SK-N-SH (cell line): Measurements from ENCODE around the gene TUBB2B. TPM values are rescaled to one million over a fixed set of nuclear protein-coding genes. Genes with fewer than 3 reads are reported as not detected.

ENCODE experiments used
- CTCF ChIA-PET: fragments of 300-600, 350-600 bp; formaldehyde crosslinking; extraction: SDS; loops from one replicate; lab custom pipeline; 2021; lab: Yijun Ruan, JAX
- POLR2A ChIA-PET: fragments of 350-600 bp; sonication (Branson Sonifier 250); formaldehyde crosslinking; extraction: SDS; loops from one replicate; lab custom pipeline; 2020; ENCODE audit warnings: antibody characterized with exemption, inconsistent platforms; lab: Yijun Ruan, JAX
- DNase-seq: peaks from one replicate; pipeline ENCODE4 v3.0.0; 2012
- H2AFZ ChIP-seq: fragments of 200-600 bp; sonication (generic); 2 replicates; pipeline ENCODE4 v1.8.1; 2016; ENCODE audit warnings: antibody characterized with exemption, mild to moderate bottlenecking, low read depth
- H3F3A ChIP-seq: fragments of 200-600 bp; sonication (generic); replicated peaks from 2 replicates; pipeline ENCODE3; 2016; ENCODE audit warnings: antibody characterized with exemption, mild to moderate bottlenecking; ENCODE audit not compliant: insufficient read depth
- H3K27ac ChIP-seq, 2 experiments: fragments of 200-500 bp in 1 of 2; fragments of 200-600 bp in 1 of 2; sonication (Bioruptor generic) in 1 of 2; sonication (generic), shearing (Covaris generic) in 1 of 2; 2 replicates each; pipeline versions ENCODE4 v1.5.1 to v1.6.1; 2014 to 2016; ENCODE audit warnings: low read depth in 2 of 2, inconsistent platforms in 1 of 2, low read length in 1 of 2, mild to moderate bottlenecking in 1 of 2, mixed read lengths in 1 of 2
- H3K27me3 ChIP-seq: fragments of 200-600 bp; sonication (generic), shearing (Covaris generic); 2 replicates; pipeline ENCODE4 v1.6.1; 2016; ENCODE audit warnings: mixed run types; ENCODE audit not compliant: insufficient read depth
- H3K36me3 ChIP-seq, 2 experiments: fragments of 200-500 bp in 1 of 2; fragments of 200-600 bp in 1 of 2; sonication (Bioruptor generic) in 1 of 2; sonication (generic) in 1 of 2; replicated peaks in 1 of 2; 2 replicates each; pipeline versions ENCODE3 to v1.5.1; 2014 to 2016; ENCODE audit warnings: low read length in 1 of 2, mild to moderate bottlenecking in 1 of 2; ENCODE audit not compliant: insufficient read depth in 2 of 2, control insufficient read depth in 1 of 2
- H3K4me1 ChIP-seq, 2 experiments: fragments of 200-500 bp in 1 of 2; fragments of 200-600 bp in 1 of 2; sonication (Bioruptor generic) in 1 of 2; sonication (generic), shearing (Covaris generic) in 1 of 2; 2 replicates each; pipeline versions ENCODE4 v1.5.1 to v1.6.1; 2014 to 2016; ENCODE audit warnings: low read depth in 1 of 2, low read length in 1 of 2, mixed run types in 1 of 2; ENCODE audit not compliant: insufficient read depth in 2 of 2, control insufficient read depth in 1 of 2
- H3K4me2 ChIP-seq: fragments of 200-600 bp; sonication (generic), shearing (Covaris generic); 2 replicates; pipeline ENCODE4 v1.6.1; 2017; ENCODE audit warnings: mixed run types
- H3K4me3 ChIP-seq, 2 experiments: fragments of 200-500 bp in 1 of 2; fragments of 200-600 bp in 1 of 2; sonication (Bioruptor generic) in 1 of 2; sonication (generic), shearing (Covaris generic) in 1 of 2; 2 replicates each; pipeline versions ENCODE4 v1.5.1 to v1.8.1; 2014 to 2016; ENCODE audit warnings: low read depth in 2 of 2, inconsistent platforms in 1 of 2, low read length in 1 of 2, mild to moderate bottlenecking in 1 of 2, mixed read lengths in 1 of 2, moderate library complexity in 1 of 2
- H3K79me2 ChIP-seq: fragments of 200-600 bp; sonication (generic); 2 replicates; pipeline ENCODE4 v1.8.1; 2017; ENCODE audit warnings: mild to moderate bottlenecking; ENCODE audit not compliant: insufficient read depth
- H3K9ac ChIP-seq: fragments of 200-600 bp; sonication (generic); 2 replicates; pipeline ENCODE4 v1.6.1; 2017; ENCODE audit warnings: mixed run types
- H3K9me2 ChIP-seq: fragments of 200-600 bp; sonication (generic); 2 replicates; pipeline ENCODE4 v1.6.1; 2017; ENCODE audit warnings: mixed run types
- H3K9me3 ChIP-seq: fragments of 200-600 bp; sonication (generic); 2 replicates; pipeline ENCODE4 v1.6.1; 2017; ENCODE audit warnings: mixed run types, mild to moderate bottlenecking, moderate library complexity
- H4K20me1 ChIP-seq: fragments of 200-600 bp; sonication (generic); 2 replicates; pipeline ENCODE4 v1.6.1; 2017; ENCODE audit warnings: mild to moderate bottlenecking, mixed run types; ENCODE audit not compliant: insufficient read depth
- CHD2 ChIP-seq: fragments of 150-350 bp; IDR thresholded peaks from 2 replicates; pipeline ENCODE4 v1.6.1; 2018; ENCODE audit warnings: low read length; ENCODE audit not compliant: partially characterized antibody
- ELF1 ChIP-seq: IDR thresholded peaks from 2 replicates; pipeline ENCODE4 v1.4.0; 2012
- EZH2phosphoT487 ChIP-seq: fragments of 200-600 bp; sonication (generic); IDR thresholded peaks from 2 replicates; pipeline ENCODE4 v1.6.1; 2017; ENCODE audit warnings: low read depth, mixed run types, mild to moderate bottlenecking, antibody characterized with exemption, moderate library complexity, borderline replicate concordance
- FOSL2 ChIP-seq: IDR thresholded peaks from 2 replicates; pipeline ENCODE4 v1.4.0; 2012; ENCODE audit warnings: low read depth, mild to moderate bottlenecking, moderate library complexity, borderline replicate concordance
- FOXJ3 ChIP-seq: sonication (generic); formaldehyde crosslinking; IDR thresholded peaks from 2 replicates; pipeline ENCODE4 v1.5.1; 2020; ENCODE audit warnings: mild to moderate bottlenecking, missing genetic modification reagents
- FOXM1 ChIP-seq: IDR thresholded peaks from 2 replicates; pipeline ENCODE4 v1.4.0; 2012; ENCODE audit warnings: low read depth, mild to moderate bottlenecking
- GABPA ChIP-seq: IDR thresholded peaks from 2 replicates; pipeline ENCODE4 v1.4.0; 2012; ENCODE audit warnings: low read depth, mild to moderate bottlenecking
- POLR2AphosphoS5 ChIP-seq: IDR thresholded peaks from 2 replicates; pipeline ENCODE4 v1.6.1; 2012; ENCODE audit warnings: low read depth, low read length
- RCOR1 ChIP-seq: fragments of 150-350 bp; IDR thresholded peaks from 2 replicates; pipeline ENCODE4 v1.6.1; 2017; ENCODE audit warnings: antibody characterized with exemption, low read length
- RFX5 ChIP-seq: IDR thresholded peaks from 2 replicates; pipeline ENCODE4 v1.6.1; 2012; ENCODE audit warnings: mild to moderate bottlenecking, improper control_type of control experiment, low read length
- SIN3A ChIP-seq: IDR thresholded peaks from 2 replicates; pipeline ENCODE4 v1.6.1; 2012; ENCODE audit warnings: low read depth, mild to moderate bottlenecking, low read length, moderate library complexity, borderline replicate concordance
- TCF12 ChIP-seq: IDR thresholded peaks from 2 replicates; pipeline ENCODE4 v1.4.0; 2012
- TEAD4 ChIP-seq: IDR thresholded peaks from 2 replicates; pipeline ENCODE4 v1.4.0; 2012; ENCODE audit warnings: mild to moderate bottlenecking, borderline replicate concordance; ENCODE audit not compliant: insufficient read depth
- YY1 ChIP-seq: IDR thresholded peaks from 2 replicates; pipeline ENCODE4 v1.4.0; 2012; ENCODE audit warnings: low read depth, mild to moderate bottlenecking
- WGBS: methylation state at CpG from one replicate; pipeline ENCODE4 v1.1.6; 2017; ENCODE audit warnings: low lambda C conversion rate; 5-methylcytosine and 5-hydroxymethylcytosine counted together
- polyA plus RNA-seq, 3 experiments: library from polyadenylated mRNA; depleted of rRNA; stranded (reverse); fragments of >200 nt; gene quantifications; 2 replicates each; pipeline ENCODE4 v1.2.3, GENCODE V29; 2012
- TF ChIP-seq, protein P1 (sequence below): IDR thresholded peaks from 2 replicates; pipeline ENCODE4; 2012
- TF ChIP-seq, protein P2 (sequence below): IDR thresholded peaks from 2 replicates; pipeline ENCODE4 v1.4.0; 2012; ENCODE audit warnings: low read depth, borderline replicate concordance
- TF ChIP-seq, protein P3 (sequence below): fragments of 150-350 bp; IDR thresholded peaks from 2 replicates; pipeline ENCODE4 v1.6.1; 2017; ENCODE audit warnings: antibody characterized with exemption, low read length, low read depth, borderline replicate concordance
- TF ChIP-seq, protein P4 (sequence below): fragments of 200-600 bp; sonication (generic); IDR thresholded peaks from 2 replicates; pipeline ENCODE4 v1.6.1; 2017; ENCODE audit warnings: antibody characterized with exemption, mild to moderate bottlenecking, moderate library complexity
- TF ChIP-seq, protein P5 (sequence below): IDR thresholded peaks from 2 replicates; pipeline ENCODE4 v1.4.0; 2012; ENCODE audit warnings: low read depth, borderline replicate concordance
- TF ChIP-seq, protein P6 (sequence below): fragments of 150-350 bp; IDR thresholded peaks from 2 replicates; pipeline ENCODE4 v1.6.1; 2016; ENCODE audit warnings: mild to moderate bottlenecking, low read depth, low read length

The TUBB2B gene
- polyA plus RNA-seq, 1 of the 3 experiments (the other 2 are of a cell fraction), result 162 TPM

DNA sequence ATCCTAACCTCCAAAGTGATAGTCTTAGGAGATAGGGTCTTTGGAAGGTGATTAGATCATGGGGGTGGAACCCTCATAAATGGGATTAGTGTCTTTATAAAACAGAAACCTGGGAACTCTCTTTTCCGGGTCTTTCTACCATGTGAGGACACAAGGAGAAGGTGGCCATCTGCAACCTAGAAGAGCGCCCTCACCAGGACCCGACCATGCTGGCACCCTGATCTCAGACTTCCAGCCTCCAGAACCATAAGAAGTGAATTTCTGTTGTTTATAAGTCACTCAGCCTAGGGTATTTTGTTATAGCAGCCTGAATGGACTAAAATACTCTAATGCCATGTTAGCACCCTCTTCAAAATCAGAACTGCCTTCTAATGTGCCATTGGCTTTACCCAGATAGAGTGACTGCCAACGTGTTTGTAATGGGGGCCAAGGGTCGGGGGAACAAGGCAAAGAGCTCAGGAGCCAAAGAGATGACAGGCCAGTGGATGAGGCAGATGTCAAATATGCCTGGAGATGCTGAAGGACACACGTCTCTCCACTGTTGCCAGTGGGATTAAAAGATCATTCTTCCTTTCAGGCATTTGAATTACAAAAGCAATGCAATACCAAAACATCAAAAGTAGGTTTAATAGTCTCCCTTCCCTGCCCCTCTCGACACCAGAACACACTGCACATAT is 21.0 kb downstream of the TUBB2B start:
- Histone ChIP-seq H4K20me1 (no peaks in the 10 kb centered on the region), H3K27ac (no peak overlapping the region), H3K36me3 (no peaks in the 10 kb centered on the region), H3K4me1 (peaks cover 12 to 25% of the 10 kb centered on the region in 2 experiments; a peak in 3 of 4 replicates), H3K79me2 (no peaks in the 10 kb centered on the region), H3F3A (peaks cover 19% of the 10 kb centered on the region), H3K27me3 (no peaks in the 10 kb centered on the region), H3K9ac (no peak overlapping the region), H3K4me3 (no peak overlapping the region), H3K4me2 (no peak overlapping the region), H3K9me3 (no peaks in the 10 kb centered on the region), H2AFZ (no peak overlapping the region), H3K9me2 (no peaks in the 10 kb centered on the region)
- WGBS, result 89% methylated on average over 7 of the region's 7 CpGs
- TF ChIP-seq GABPA, result no peak
- no peak for TF ChIP-seq ELF1
- TF ChIP-seq EZH2phosphoT487, result no peak
- no peak for TF ChIP-seq FOXJ3 (CRISPR knock-in tag)
- no peak for TF ChIP-seq YY1
- TF ChIP-seq, protein P1, sequence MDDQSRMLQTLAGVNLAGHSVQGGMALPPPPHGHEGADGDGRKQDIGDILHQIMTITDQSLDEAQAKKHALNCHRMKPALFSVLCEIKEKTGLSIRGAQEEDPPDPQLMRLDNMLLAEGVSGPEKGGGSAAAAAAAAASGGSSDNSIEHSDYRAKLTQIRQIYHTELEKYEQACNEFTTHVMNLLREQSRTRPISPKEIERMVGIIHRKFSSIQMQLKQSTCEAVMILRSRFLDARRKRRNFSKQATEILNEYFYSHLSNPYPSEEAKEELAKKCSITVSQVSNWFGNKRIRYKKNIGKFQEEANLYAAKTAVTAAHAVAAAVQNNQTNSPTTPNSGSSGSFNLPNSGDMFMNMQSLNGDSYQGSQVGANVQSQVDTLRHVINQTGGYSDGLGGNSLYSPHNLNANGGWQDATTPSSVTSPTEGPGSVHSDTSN, result no peak
- TF ChIP-seq, protein P2, sequence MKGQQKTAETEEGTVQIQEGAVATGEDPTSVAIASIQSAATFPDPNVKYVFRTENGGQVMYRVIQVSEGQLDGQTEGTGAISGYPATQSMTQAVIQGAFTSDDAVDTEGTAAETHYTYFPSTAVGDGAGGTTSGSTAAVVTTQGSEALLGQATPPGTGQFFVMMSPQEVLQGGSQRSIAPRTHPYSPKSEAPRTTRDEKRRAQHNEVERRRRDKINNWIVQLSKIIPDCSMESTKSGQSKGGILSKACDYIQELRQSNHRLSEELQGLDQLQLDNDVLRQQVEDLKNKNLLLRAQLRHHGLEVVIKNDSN, result no peak
- no peak for TF ChIP-seq CHD2
- TF ChIP-seq FOSL2, result no peak
- TF ChIP-seq, protein P3, sequence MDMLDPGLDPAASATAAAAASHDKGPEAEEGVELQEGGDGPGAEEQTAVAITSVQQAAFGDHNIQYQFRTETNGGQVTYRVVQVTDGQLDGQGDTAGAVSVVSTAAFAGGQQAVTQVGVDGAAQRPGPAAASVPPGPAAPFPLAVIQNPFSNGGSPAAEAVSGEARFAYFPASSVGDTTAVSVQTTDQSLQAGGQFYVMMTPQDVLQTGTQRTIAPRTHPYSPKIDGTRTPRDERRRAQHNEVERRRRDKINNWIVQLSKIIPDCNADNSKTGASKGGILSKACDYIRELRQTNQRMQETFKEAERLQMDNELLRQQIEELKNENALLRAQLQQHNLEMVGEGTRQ, result no peak
- no peak for TF ChIP-seq POLR2AphosphoS5
- no peak for TF ChIP-seq TEAD4
- TF ChIP-seq SIN3A, result no peak
- TF ChIP-seq, protein P4, sequence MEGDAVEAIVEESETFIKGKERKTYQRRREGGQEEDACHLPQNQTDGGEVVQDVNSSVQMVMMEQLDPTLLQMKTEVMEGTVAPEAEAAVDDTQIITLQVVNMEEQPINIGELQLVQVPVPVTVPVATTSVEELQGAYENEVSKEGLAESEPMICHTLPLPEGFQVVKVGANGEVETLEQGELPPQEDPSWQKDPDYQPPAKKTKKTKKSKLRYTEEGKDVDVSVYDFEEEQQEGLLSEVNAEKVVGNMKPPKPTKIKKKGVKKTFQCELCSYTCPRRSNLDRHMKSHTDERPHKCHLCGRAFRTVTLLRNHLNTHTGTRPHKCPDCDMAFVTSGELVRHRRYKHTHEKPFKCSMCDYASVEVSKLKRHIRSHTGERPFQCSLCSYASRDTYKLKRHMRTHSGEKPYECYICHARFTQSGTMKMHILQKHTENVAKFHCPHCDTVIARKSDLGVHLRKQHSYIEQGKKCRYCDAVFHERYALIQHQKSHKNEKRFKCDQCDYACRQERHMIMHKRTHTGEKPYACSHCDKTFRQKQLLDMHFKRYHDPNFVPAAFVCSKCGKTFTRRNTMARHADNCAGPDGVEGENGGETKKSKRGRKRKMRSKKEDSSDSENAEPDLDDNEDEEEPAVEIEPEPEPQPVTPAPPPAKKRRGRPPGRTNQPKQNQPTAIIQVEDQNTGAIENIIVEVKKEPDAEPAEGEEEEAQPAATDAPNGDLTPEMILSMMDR, result no peak; the same call in 1 of the 2 replicates
- TF ChIP-seq TCF12, result no peak
- no peak for TF ChIP-seq RFX5
- TF ChIP-seq FOXM1, result no peak
- no peak for TF ChIP-seq RCOR1
- TF ChIP-seq, protein P5, sequence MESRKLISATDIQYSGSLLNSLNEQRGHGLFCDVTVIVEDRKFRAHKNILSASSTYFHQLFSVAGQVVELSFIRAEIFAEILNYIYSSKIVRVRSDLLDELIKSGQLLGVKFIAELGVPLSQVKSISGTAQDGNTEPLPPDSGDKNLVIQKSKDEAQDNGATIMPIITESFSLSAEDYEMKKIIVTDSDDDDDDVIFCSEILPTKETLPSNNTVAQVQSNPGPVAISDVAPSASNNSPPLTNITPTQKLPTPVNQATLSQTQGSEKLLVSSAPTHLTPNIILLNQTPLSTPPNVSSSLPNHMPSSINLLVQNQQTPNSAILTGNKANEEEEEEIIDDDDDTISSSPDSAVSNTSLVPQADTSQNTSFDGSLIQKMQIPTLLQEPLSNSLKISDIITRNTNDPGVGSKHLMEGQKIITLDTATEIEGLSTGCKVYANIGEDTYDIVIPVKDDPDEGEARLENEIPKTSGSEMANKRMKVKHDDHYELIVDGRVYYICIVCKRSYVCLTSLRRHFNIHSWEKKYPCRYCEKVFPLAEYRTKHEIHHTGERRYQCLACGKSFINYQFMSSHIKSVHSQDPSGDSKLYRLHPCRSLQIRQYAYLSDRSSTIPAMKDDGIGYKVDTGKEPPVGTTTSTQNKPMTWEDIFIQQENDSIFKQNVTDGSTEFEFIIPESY, result no peak
- TF ChIP-seq, protein P6, sequence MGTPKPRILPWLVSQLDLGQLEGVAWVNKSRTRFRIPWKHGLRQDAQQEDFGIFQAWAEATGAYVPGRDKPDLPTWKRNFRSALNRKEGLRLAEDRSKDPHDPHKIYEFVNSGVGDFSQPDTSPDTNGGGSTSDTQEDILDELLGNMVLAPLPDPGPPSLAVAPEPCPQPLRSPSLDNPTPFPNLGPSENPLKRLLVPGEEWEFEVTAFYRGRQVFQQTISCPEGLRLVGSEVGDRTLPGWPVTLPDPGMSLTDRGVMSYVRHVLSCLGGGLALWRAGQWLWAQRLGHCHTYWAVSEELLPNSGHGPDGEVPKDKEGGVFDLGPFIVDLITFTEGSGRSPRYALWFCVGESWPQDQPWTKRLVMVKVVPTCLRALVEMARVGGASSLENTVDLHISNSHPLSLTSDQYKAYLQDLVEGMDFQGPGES, result no peak
- CTCF ChIA-PET, result interaction anchor here (2.8 kb wide), 1 partner anchor 49 kb away, joined by 10 read pairs; the partner anchor contains the start of gene TUBB2A
- POLR2A ChIA-PET, result no interaction called here
- DNase-seq, result no peak
